HL-60 (cell line): ENCODE measurements around the gene MXD1.

Experiments used
- CTCF ChIP-seq: IDR thresholded peaks from one replicate; pipeline ENCODE4 v1.5.1; 2011; ENCODE audit warnings: low read length, control low read depth, inconsistent platforms; ENCODE audit not compliant: insufficient read depth
- POLR2AphosphoS5 ChIP-seq: IDR thresholded peaks from 2 replicates; pipeline ENCODE4 v1.6.1; 2012; ENCODE audit warnings: low read depth

DNA sequence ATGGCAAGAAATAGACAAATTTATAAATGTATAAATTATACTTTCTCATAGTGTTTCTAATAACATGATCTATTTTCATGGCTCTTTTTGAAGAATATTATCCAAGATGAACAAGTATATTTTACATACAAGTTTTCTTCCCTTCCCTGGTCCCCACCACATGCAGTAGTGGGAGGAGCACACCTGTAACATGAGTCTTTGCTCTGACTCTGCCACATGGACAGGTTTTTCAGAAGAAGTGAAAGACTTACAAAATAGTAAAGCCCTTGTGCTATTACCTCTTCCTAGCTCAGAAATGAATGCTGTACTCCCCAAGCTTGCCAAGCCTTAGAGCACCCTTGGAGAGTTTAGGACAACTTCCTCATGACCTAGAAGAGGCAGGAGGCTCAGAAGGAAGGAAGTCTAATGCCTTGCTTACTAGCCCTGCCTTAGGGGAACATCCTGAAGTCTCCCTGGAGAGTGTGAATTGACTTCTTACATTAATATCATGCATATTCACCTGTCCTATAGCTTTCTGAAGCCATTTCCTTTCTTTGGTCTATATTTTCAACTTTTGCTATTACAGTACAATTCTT lies 18.4 kb downstream of the MXD1 start:
- no peak for TF ChIP-seq CTCF
- TF ChIP-seq POLR2AphosphoS5, result no peak
